K562 (cell line): ENCODE data around the gene CDC45. TPM values are rescaled to one million over a fixed set of nuclear protein-coding genes. Genes with fewer than 3 reads are reported as not detected.

Experiments
- ARHGAP35 ChIP-seq: fragments of 450-650 bp; IDR thresholded peaks from 2 replicates; pipeline ENCODE4 v1.6.1; 2018; ENCODE audit not compliant: partially characterized antibody
- BRCA1 ChIP-seq, 2 experiments: fragments of 450-650 bp in 1 of 2; sonication (generic) in 1 of 2; formaldehyde crosslinking in 1 of 2; IDR thresholded peaks; 2 replicates each; pipeline versions ENCODE4 v1.5.0 to v1.6.1; 2017 to 2020; ENCODE audit warnings: mild to moderate bottlenecking in 1 of 2, missing genetic modification reagents in 1 of 2
- CBFB ChIP-seq: sonication (generic); formaldehyde crosslinking; IDR thresholded peaks from 2 replicates; pipeline ENCODE4 v1.4.0; 2020; ENCODE audit warnings: mild to moderate bottlenecking, missing genetic modification reagents
- EP400 ChIP-seq: fragments of 450-650 bp; IDR thresholded peaks from 2 replicates; pipeline ENCODE4 v1.6.1; 2017; ENCODE audit warnings: antibody characterized with exemption, mild to moderate bottlenecking, moderate library complexity
- EZH2 ChIP-seq: IDR thresholded peaks from 2 replicates; pipeline ENCODE4 v1.6.1; 2012; ENCODE audit warnings: low read depth, mild to moderate bottlenecking, inconsistent platforms, low read length, borderline replicate concordance
- GATA2 ChIP-seq: sonication (generic); formaldehyde crosslinking; IDR thresholded peaks from 2 replicates; pipeline ENCODE4 v1.4.0; 2020; ENCODE audit warnings: mild to moderate bottlenecking, missing genetic modification reagents
- MCM7 ChIP-seq, 2 experiments: fragments of 450-650 bp; IDR thresholded peaks; 2 replicates each; pipeline ENCODE4 v1.6.1; 2016 to 2018
- NFE2 ChIP-seq: IDR thresholded peaks from 2 replicates; pipeline ENCODE4 v1.6.1; 2014; ENCODE audit warnings: antibody characterized with exemption, low read depth
- OTX1 ChIP-seq: fragments of 450-650 bp; formaldehyde crosslinking; IDR thresholded peaks from 2 replicates; pipeline ENCODE4 v1.4.0; 2022; ENCODE audit warnings: mild to moderate bottlenecking
- RB1 ChIP-seq: fragments of 450-650 bp; IDR thresholded peaks from 2 replicates; pipeline ENCODE4 v1.6.1; 2017; ENCODE audit warnings: low read depth, mild to moderate bottlenecking
- RFX1 ChIP-seq: fragments of 450-650 bp; IDR thresholded peaks from 2 replicates; pipeline ENCODE4 v1.6.1; 2016; ENCODE audit warnings: mild to moderate bottlenecking, moderate library complexity
- SAFB ChIP-seq: fragments of 200-400 bp; formaldehyde crosslinking; IDR thresholded peaks from 2 replicates; pipeline ENCODE4 v1.6.1; 2017; ENCODE audit warnings: low read depth, low read length, borderline replicate concordance
- SMARCE1 ChIP-seq: fragments of 450-650 bp; IDR thresholded peaks from 2 replicates; pipeline ENCODE4 v1.7.1; 2016; ENCODE audit warnings: mild to moderate bottlenecking
- SRSF7 ChIP-seq: fragments of 200-400 bp; formaldehyde crosslinking; optimal IDR thresholded peaks from 2 replicates; pipeline ENCODE3; 2017; ENCODE audit warnings: mild to moderate bottlenecking, low read depth, low read length
- TAF1 ChIP-seq: IDR thresholded peaks from 2 replicates; pipeline ENCODE4 v1.6.1; 2011; ENCODE audit warnings: mild to moderate bottlenecking, low read length, moderate library complexity; ENCODE audit not compliant: insufficient read depth, control insufficient read depth, severe bottlenecking; ENCODE audit errors: extremely low read depth
- TCF3 ChIP-seq: sonication (generic); formaldehyde crosslinking; IDR thresholded peaks from 2 replicates; pipeline ENCODE4 v1.4.0; 2020; ENCODE audit warnings: mild to moderate bottlenecking, missing genetic modification reagents
- TEAD2 ChIP-seq: fragments of 450-650 bp; IDR thresholded peaks from 2 replicates; pipeline ENCODE4 v1.6.1; 2016; ENCODE audit warnings: missing genetic modification characterization, control low read depth, missing compliant biosample characterization
- ZBTB1 ChIP-seq: sonication (generic); formaldehyde crosslinking; IDR thresholded peaks from 2 replicates; pipeline ENCODE4 v1.8.1; 2023; ENCODE audit warnings: missing genetic modification reagents, low read depth, mild to moderate bottlenecking, borderline replicate concordance
- ZNF699 ChIP-seq: fragments of 250-450 bp; sonication (Bioruptor Pico); IDR thresholded peaks from 2 replicates; pipeline ENCODE4 v1.8.0; 2021; ENCODE audit warnings: mild to moderate bottlenecking, moderate library complexity; ENCODE audit not compliant: insufficient replicate concordance
- ZNF764 ChIP-seq: fragments of 250-450 bp; sonication (Bioruptor Pico); IDR thresholded peaks from 2 replicates; pipeline ENCODE4 v1.4.0; 2020; ENCODE audit warnings: low read depth, mild to moderate bottlenecking, moderate library complexity
- ZSCAN32 ChIP-seq: fragments of 450-650 bp; formaldehyde crosslinking; IDR thresholded peaks from 2 replicates; pipeline ENCODE4 v1.4.0; 2020; ENCODE audit warnings: mild to moderate bottlenecking, moderate library complexity
- polyA plus RNA-seq, 8 experiments: library from polyadenylated mRNA; depleted of rRNA in 4 of 8; stranded (reverse) in 5 of 8; unstranded in 3 of 8; fragments of >200 nt; fragmentation: Nextera tagmentation in 2 of 8; fragmentation: Illumina TruSeq in 1 of 8; extraction: Ambion mirVana in 2 of 8; extraction: Trizol in 1 of 8; gene quantifications; 2 replicates each; pipeline versions ENCODE4 v1.2.1 to v1.2.3, GENCODE V29; 2011 to 2014; ENCODE audit warnings: inconsistent platforms in 1 of 8, missing spikeins in 1 of 8
- total RNA-seq, 7 experiments: library from RNA; depleted of rRNA in 6 of 7; stranded (reverse); fragments of >200 nt in 6 of 7; fragmentation: Illumina TruSeq in 2 of 7; extraction: Trizol in 2 of 7; gene quantifications; 2 replicates each; pipeline versions ENCODE4 v1.2.1 to v1.2.3, GENCODE V29; 2011 to 2021; ENCODE audit warnings: low replicate concordance in 1 of 7
- TF ChIP-seq, protein P1 (sequence below): fragments of 450-650 bp; IDR thresholded peaks from 2 replicates; pipeline ENCODE4 v1.6.1; 2016; ENCODE audit warnings: low read depth

The CDC45 gene
- total and polyA plus RNA-seq, 9 of the 15 experiments (the other 6 are each of a cell fraction or from before 2014, with no cell fraction given), result 251 to 580 (median 410) TPM

DNA sequence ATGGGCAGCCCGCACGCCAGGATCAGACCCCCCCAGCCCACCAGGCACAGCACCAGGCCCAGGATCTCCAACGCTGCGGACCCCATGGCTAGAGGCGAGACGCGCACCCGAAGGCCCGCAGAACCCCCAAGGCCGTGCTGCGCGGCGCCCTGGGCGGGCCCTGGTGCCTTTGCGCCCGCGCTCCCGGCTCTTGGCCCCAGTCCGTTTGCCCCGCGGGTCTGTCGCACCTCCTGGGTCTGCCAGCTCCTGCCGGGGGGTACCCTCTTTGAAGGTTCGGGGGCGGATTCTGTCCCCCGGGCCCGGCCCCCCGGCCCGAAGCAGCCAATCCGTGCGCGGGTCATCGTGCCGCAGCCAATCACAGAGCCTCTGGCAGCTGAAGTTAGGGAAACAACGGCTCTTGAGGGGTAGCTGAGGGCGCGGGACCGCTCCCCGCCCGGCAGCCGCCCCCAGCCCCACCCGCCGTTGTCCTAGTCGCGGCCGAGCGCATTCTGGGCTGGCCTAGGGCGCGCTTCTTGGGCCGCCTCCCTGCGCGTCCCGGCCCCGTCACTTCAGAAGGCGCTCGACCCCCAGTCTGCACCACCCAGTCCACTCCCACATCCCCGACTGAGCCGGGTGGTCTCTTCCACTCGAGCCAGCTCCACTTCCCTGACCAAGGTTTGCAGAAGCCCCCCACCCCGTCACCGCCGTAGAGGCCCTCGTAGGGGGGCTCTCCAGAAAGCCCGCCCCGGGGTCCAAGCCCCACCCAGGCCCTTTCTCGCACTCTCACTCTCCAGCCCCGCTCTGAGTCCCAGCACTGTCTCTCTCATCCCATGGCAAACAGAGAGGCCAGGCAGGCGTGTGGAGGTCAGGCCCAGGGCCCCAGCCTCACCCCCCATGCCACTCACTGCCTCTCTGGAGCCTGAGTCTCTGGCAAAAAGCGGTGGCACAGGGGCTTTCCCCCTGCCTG, 44.7 kb downstream of the CDC45 start, which contains the start of gene CLDN5 (continued):
- TF ChIP-seq, protein P1, sequence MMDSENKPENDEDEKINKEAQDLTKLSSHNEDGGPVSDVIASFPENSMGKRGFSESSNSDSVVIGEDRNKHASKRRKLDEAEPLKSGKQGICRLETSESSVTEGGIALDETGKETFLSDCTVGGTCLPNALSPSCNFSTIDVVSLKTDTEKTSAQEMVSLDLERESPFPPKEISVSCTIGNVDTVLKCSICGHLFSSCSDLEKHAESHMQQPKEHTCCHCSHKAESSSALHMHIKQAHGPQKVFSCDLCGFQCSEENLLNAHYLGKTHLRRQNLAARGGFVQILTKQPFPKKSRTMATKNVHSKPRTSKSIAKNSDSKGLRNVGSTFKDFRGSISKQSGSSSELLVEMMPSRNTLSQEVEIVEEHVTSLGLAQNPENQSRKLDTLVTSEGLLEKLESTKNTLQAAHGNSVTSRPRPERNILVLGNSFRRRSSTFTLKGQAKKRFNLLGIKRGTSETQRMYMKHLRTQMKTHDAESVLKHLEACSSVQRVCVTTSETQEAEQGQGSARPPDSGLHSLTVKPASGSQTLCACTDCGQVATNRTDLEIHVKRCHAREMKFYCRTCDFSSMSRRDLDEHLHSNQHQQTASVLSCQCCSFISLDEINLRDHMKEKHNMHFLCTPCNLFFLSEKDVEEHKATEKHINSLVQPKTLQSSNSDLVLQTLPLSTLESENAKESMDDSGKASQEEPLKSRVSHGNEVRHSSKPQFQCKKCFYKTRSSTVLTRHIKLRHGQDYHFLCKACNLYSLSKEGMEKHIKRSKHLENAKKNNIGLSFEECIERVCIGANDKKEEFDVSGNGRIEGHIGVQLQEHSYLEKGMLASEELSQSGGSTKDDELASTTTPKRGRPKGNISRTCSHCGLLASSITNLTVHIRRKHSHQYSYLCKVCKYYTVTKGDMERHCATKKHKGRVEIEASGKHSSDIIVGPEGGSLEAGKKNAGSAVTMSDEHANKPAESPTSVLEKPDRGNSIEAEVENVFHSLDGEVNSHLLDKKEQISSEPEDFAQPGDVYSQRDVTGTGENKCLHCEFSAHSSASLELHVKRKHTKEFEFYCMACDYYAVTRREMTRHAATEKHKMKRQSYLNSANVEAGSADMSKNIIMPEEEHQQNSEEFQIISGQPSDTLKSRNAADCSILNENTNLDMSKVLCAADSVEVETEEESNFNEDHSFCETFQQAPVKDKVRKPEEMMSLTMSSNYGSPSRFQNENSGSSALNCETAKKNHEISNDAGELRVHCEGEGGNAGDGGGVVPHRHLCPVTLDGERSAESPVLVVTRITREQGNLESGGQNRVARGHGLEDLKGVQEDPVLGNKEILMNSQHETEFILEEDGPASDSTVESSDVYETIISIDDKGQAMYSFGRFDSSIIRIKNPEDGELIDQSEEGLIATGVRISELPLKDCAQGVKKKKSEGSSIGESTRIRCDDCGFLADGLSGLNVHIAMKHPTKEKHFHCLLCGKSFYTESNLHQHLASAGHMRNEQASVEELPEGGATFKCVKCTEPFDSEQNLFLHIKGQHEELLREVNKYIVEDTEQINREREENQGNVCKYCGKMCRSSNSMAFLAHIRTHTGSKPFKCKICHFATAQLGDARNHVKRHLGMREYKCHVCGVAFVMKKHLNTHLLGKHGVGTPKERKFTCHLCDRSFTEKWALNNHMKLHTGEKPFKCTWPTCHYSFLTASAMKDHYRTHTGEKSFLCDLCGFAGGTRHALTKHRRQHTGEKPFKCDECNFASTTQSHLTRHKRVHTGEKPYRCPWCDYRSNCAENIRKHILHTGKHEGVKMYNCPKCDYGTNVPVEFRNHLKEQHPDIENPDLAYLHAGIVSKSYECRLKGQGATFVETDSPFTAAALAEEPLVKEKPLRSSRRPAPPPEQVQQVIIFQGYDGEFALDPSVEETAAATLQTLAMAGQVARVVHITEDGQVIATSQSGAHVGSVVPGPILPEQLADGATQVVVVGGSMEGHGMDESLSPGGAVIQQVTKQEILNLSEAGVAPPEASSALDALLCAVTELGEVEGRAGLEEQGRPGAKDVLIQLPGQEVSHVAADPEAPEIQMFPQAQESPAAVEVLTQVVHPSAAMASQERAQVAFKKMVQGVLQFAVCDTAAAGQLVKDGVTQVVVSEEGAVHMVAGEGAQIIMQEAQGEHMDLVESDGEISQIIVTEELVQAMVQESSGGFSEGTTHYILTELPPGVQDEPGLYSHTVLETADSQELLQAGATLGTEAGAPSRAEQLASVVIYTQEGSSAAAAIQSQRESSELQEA, result no peak
- TF ChIP-seq ZNF699 (CRISPR knock-in tag) (no peak), ZBTB1 (CRISPR knock-in tag) (no peak; the same call in 1 of the 2 replicates), SMARCE1 (no peak), RB1 (no peak), ARHGAP35 (no peak), ZNF764 (CRISPR knock-in tag) (peak; percentile 39; the same call in 1 of the 2 replicates), TEAD2 (tag) (no peak), CBFB (CRISPR knock-in tag) (no peak), BRCA1 (IDR thresholded peaks at IDR 0.05) (no peak), BRCA1 (CRISPR knock-in tag; IDR thresholded peaks at IDR 0.05) (0 out of 2 replicates have a peak, but pooled peaks have one; percentile 9), MCM7 (IDR thresholded peaks at IDR 0.05) (no peak), SAFB (0 out of 2 replicates have a peak, but pooled peaks have one; percentile 8), TAF1 (no peak), NFE2 (no peak), EZH2 (no peak), GATA2 (CRISPR knock-in tag) (no peak), TCF3 (CRISPR knock-in tag) (no peak), EP400 (no peak), SRSF7 (peak; percentile 20), OTX1 (CRISPR knock-in tag) (no peak), RFX1 (no peak), ZSCAN32 (CRISPR knock-in tag) (no peak)
